HepG2 (cell line): Measurements from ENCODE around the gene CEP57L1. TPM values are rescaled to one million over a fixed set of nuclear protein-coding genes. Genes with fewer than 3 reads are reported as not detected.

Experiments used
- ATAC-seq: fragments of 200-7000 bp; cut with Tn5 transposase; 3 replicates; pipeline ENCODE4 v1.9.1; 2020; ENCODE audit warnings: mild to moderate bottlenecking, moderate library complexity
- BruUV-seq: library from RNA; stranded (reverse); fragments of 400-500 nt; replicated peaks from 2 replicates; lab custom pipeline; 2021; lab: Mats Ljungman, UMichigan
- CTCF ChIA-PET: fragments of 300-600 bp; formaldehyde crosslinking; extraction: SDS; loops from one replicate; lab custom pipeline; 2021; ENCODE audit warnings: low total read pairs, inconsistent platforms, low intra/inter-chr PET ratio; lab: Yijun Ruan, JAX
- POLR2A ChIA-PET: fragments of 350-600 bp; sonication (Branson Sonifier 250); formaldehyde crosslinking; loops from one replicate; lab custom pipeline; 2020; ENCODE audit warnings: antibody characterized with exemption, inconsistent platforms; lab: Yijun Ruan, JAX
- DNase-seq: peaks from one replicate; pipeline ENCODE4 v3.0.0-alpha.2; 2015; ENCODE audit warnings: low spot score
- FAIRE-seq: peaks from 3 replicates; lab custom pipeline; 2011; peaks lifted over from hg19 to GRCh38; lab: Jason Lieb, UNC
- H2AFZ ChIP-seq: one replicate; pipeline ENCODE4 v1.6.1; 2011; ENCODE audit warnings: low read length, inconsistent platforms
- H3K27ac ChIP-seq: fragments of 300-600 bp; 3 replicates; pipeline ENCODE4 v1.8.0; 2011; ENCODE audit warnings: mixed run types, mild to moderate bottlenecking, mixed read lengths, low read length, inconsistent platforms; ENCODE audit not compliant: insufficient read depth; ENCODE audit errors: extremely low read length
- H3K27me3 ChIP-seq, 2 experiments: fragments of 200-600 bp in 1 of 2; 2 replicates in 1 of 2; 3 replicates in 1 of 2; pipeline versions ENCODE4 v1.6.0 to v1.8.0; 2011; ENCODE audit warnings: low read length in 2 of 2, mild to moderate bottlenecking in 2 of 2, moderate library complexity in 2 of 2, inconsistent platforms in 1 of 2; ENCODE audit not compliant: insufficient read depth in 2 of 2, control insufficient read depth in 1 of 2
- H3K36me3 ChIP-seq, 2 experiments: fragments of 200-600 bp in 1 of 2; replicated peaks in 1 of 2; 2 replicates in 1 of 2; 3 replicates in 1 of 2; pipeline versions ENCODE4 v1.5.1 to v1.8.0; 2011; ENCODE audit warnings: low read length in 2 of 2, inconsistent platforms in 1 of 2; ENCODE audit not compliant: insufficient read depth in 2 of 2, control insufficient read depth in 1 of 2
- H3K4me1 ChIP-seq: 2 replicates; pipeline ENCODE4 v1.5.1; 2012; ENCODE audit warnings: low read length, inconsistent platforms; ENCODE audit not compliant: insufficient read depth
- H3K4me2 ChIP-seq: 2 replicates; pipeline ENCODE4 v1.6.0; 2011; ENCODE audit warnings: low read depth, low read length, inconsistent platforms
- H3K4me3 ChIP-seq, 3 experiments: fragments of 200-600 bp in 1 of 3; sonication (generic), shearing (Covaris generic) in 1 of 3; replicated peaks in 1 of 3; 2 replicates each; pipeline ENCODE4 v1.5.1; 2011 to 2016; ENCODE audit warnings: low read length in 3 of 3, inconsistent platforms in 2 of 3, low read depth in 2 of 3, mild to moderate bottlenecking in 2 of 3, control low read depth in 1 of 3, mixed read lengths in 1 of 3; ENCODE audit not compliant: insufficient read depth in 1 of 3
- H3K79me2 ChIP-seq: one replicate; pipeline ENCODE4 v1.6.1; 2011; ENCODE audit warnings: low read length, inconsistent platforms; ENCODE audit not compliant: insufficient read depth
- H3K9ac ChIP-seq: 2 replicates; pipeline ENCODE4 v1.6.0; 2011; ENCODE audit warnings: mild to moderate bottlenecking, low read depth, low read length, inconsistent platforms; ENCODE audit not compliant: insufficient read depth
- H3K9me3 ChIP-seq: 2 replicates; pipeline ENCODE4 v1.5.1; 2012; ENCODE audit warnings: mild to moderate bottlenecking, low read length
- H4K20me1 ChIP-seq: 2 replicates; pipeline ENCODE4 v1.6.0; 2011; ENCODE audit warnings: inconsistent platforms, mild to moderate bottlenecking, low read length, moderate library complexity; ENCODE audit not compliant: insufficient read depth
- ATF7 ChIP-seq, 2 experiments: fragments of 450-650 bp in 1 of 2; sonication (generic) in 1 of 2; formaldehyde crosslinking in 1 of 2; IDR thresholded peaks; 2 replicates each; pipeline versions ENCODE4 v1.4.0 to v1.6.1; 2016 to 2020; ENCODE audit warnings: antibody characterized with exemption in 1 of 2, mild to moderate bottlenecking in 1 of 2, missing genetic modification reagents in 1 of 2
- ELF3 ChIP-seq: IDR thresholded peaks from 2 replicates; pipeline ENCODE4 v1.6.1; 2016; ENCODE audit warnings: missing genetic modification reagents, missing compliant biosample characterization
- FOXK1 ChIP-seq: sonication (generic); formaldehyde crosslinking; IDR thresholded peaks from 2 replicates; pipeline ENCODE4 v1.4.0; 2020; ENCODE audit warnings: low read depth, missing genetic modification reagents, borderline replicate concordance
- ISX ChIP-seq: sonication (generic); formaldehyde crosslinking; conservative IDR thresholded peaks from 2 replicates; pipeline ENCODE4 v1.5.0; 2020; ENCODE audit warnings: missing genetic modification reagents
- KDM6A ChIP-seq: IDR thresholded peaks from 2 replicates; pipeline ENCODE4 v1.6.1; 2016; ENCODE audit warnings: low read depth
- NCOA1 ChIP-seq: sonication (generic); formaldehyde crosslinking; IDR thresholded peaks from 2 replicates; pipeline ENCODE4 v1.9.0; 2021; ENCODE audit warnings: missing genetic modification reagents
- NFE2L1 ChIP-seq: sonication (generic); formaldehyde crosslinking; IDR thresholded peaks from 2 replicates; pipeline ENCODE4 v1.4.0; 2020; ENCODE audit warnings: missing genetic modification reagents, mild to moderate bottlenecking, borderline replicate concordance
- PCBP1 ChIP-seq: fragments of 200-400 bp; formaldehyde crosslinking; IDR thresholded peaks from 2 replicates; pipeline ENCODE4 v1.6.1; 2017; ENCODE audit warnings: mild to moderate bottlenecking, low read depth, low read length, borderline replicate concordance
- REPIN1 ChIP-seq: sonication (generic); formaldehyde crosslinking; IDR thresholded peaks from 2 replicates; pipeline ENCODE4 v1.8.0; 2022; ENCODE audit warnings: missing genetic modification reagents, low read depth, mild to moderate bottlenecking, borderline replicate concordance
- WGBS: methylation state at CpG from one replicate; pipeline ENCODE4 v1.1.6; 2017; ENCODE audit warnings: low lambda C conversion rate; 5-methylcytosine and 5-hydroxymethylcytosine counted together
- in situ Hi-C: cut with HindIII; loops from 2 replicates; pipeline ENCODE4 v1.10.0; 2017; ENCODE audit warnings: low pct_unique_long_range_greater_than_20kb; ENCODE audit not compliant: extremely low pct_ligation_motif_present
- intact Hi-C: fragments of 100-400 bp; cut with micrococcal nuclease; formaldehyde crosslinking; loops from one replicate; pipeline ENCODE4 v1.10.0; 2022; ENCODE audit not compliant: unreplicated experiment
- polyA plus RNA-seq, 8 experiments: library from polyadenylated mRNA; depleted of rRNA in 3 of 8; stranded (reverse) in 7 of 8; unstranded in 1 of 8; fragments of >200 nt; fragmentation: Illumina TruSeq in 4 of 8; extraction: Trizol in 4 of 8; gene quantifications; 2 replicates each; pipeline versions ENCODE4 v1.2.1 to v1.2.3, GENCODE V29; 2011 to 2016; ENCODE audit warnings: low read depth in 4 of 8, missing spikeins in 1 of 8, mixed read lengths in 1 of 8; ENCODE audit not compliant: insufficient read depth in 1 of 8
- total RNA-seq, 5 experiments: library from RNA; depleted of rRNA; stranded (reverse); fragments of >200 nt; fragmentation: Illumina TruSeq; extraction: Trizol; gene quantifications; 2 replicates each; pipeline ENCODE4 v1.2.3, GENCODE V29; 2016; ENCODE audit warnings: low read depth in 1 of 5
- TF ChIP-seq, protein P1 (sequence below): sonication (generic); formaldehyde crosslinking; IDR thresholded peaks from 2 replicates; pipeline ENCODE4 v1.8.1; 2023; ENCODE audit warnings: mild to moderate bottlenecking, missing genetic modification reagents
- TF ChIP-seq, protein P2 (sequence below): sonication (generic); formaldehyde crosslinking; IDR thresholded peaks from 2 replicates; pipeline ENCODE4 v1.9.0; 2022; ENCODE audit warnings: missing genetic modification reagents, mild to moderate bottlenecking, borderline replicate concordance
- TF ChIP-seq, protein P3 (sequence below): sonication (generic); formaldehyde crosslinking; IDR thresholded peaks from 2 replicates; pipeline ENCODE4 v1.4.0; 2020; ENCODE audit warnings: mild to moderate bottlenecking, missing genetic modification reagents
- TF ChIP-seq, protein P4 (sequence below): sonication (generic); formaldehyde crosslinking; IDR thresholded peaks from 2 replicates; pipeline ENCODE4 v1.4.0; 2020; ENCODE audit warnings: mild to moderate bottlenecking, missing genetic modification reagents, borderline replicate concordance

The CEP57L1 gene
- total and polyA plus RNA-seq, 2 of the 13 experiments (the other 11 are each of a cell fraction or from before 2014, with no cell fraction given): 7.7 to 15.5 TPM

DNA sequence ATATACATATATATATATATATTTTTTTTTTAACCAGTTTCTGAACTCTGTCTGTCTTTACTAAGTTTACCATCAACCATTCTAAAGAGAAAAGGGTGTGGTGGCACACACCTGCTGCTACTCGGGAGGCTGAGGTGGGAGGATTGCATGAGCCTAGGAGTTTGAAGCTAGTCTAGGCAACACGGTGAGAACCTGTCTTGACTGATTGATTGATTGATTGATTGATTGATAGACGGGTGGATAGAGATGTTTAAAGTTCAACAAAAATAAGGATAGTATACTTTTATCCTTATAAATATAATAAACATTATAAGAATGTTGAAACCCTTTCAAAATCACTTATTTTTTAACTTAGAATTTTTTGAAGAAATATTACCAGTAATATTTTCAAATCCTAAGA is 30.2 kb downstream of the CEP57L1 start:
- no peak for DNase-seq
- H4K20me1 ChIP-seq: no peaks in the 10 kb centered on the region
- no peak overlapping the region for H2AFZ ChIP-seq
- peaks cover 10% of the 10 kb centered on the region for H3K4me1 ChIP-seq
- H3K79me2 ChIP-seq: no peaks in the 10 kb centered on the region
- H3K27ac ChIP-seq: no peak overlapping the region
- FAIRE-seq: no peak
- no peaks in the 10 kb centered on the region for H3K9me3 ChIP-seq
- ChIA-PET CTCF (no interaction called here), POLR2A (no interaction called here)
- ATAC-seq: no peak
- BruUV-seq: no TSS peak
- H3K4me2 ChIP-seq: no peak overlapping the region
- H3K4me3 ChIP-seq: no peak overlapping the region
- intact Hi-C loops: no loop called here
- no peaks in the 10 kb centered on the region for H3K27me3 ChIP-seq
- H3K9ac ChIP-seq: no peak overlapping the region
- in situ Hi-C loops: no loop called here
- H3K36me3 ChIP-seq: no peaks in the 10 kb centered on the region
- 91% methylated on average over 3 of the region's 3 CpGs for WGBS
- TF ChIP-seq ELF3 (CRISPR knock-in tag) (no peak), NFE2L1 (CRISPR knock-in tag) (no peak), REPIN1 (CRISPR knock-in tag) (no peak), NCOA1 (CRISPR knock-in tag) (no peak), PCBP1 (no peak), ISX (CRISPR knock-in tag) (no peak), FOXK1 (no peak), KDM6A (CRISPR knock-in tag) (no peak), ATF7 (IDR thresholded peaks at IDR 0.05) (no peak), ATF7 (CRISPR knock-in tag; IDR thresholded peaks at IDR 0.05) (no peak)
- TF ChIP-seq, protein P1, sequence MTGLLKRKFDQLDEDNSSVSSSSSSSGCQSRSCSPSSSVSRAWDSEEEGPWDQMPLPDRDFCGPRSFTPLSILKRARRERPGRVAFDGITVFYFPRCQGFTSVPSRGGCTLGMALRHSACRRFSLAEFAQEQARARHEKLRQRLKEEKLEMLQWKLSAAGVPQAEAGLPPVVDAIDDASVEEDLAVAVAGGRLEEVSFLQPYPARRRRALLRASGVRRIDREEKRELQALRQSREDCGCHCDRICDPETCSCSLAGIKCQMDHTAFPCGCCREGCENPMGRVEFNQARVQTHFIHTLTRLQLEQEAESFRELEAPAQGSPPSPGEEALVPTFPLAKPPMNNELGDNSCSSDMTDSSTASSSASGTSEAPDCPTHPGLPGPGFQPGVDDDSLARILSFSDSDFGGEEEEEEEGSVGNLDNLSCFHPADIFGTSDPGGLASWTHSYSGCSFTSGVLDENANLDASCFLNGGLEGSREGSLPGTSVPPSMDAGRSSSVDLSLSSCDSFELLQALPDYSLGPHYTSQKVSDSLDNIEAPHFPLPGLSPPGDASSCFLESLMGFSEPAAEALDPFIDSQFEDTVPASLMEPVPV: no peak
- TF ChIP-seq, protein P2, sequence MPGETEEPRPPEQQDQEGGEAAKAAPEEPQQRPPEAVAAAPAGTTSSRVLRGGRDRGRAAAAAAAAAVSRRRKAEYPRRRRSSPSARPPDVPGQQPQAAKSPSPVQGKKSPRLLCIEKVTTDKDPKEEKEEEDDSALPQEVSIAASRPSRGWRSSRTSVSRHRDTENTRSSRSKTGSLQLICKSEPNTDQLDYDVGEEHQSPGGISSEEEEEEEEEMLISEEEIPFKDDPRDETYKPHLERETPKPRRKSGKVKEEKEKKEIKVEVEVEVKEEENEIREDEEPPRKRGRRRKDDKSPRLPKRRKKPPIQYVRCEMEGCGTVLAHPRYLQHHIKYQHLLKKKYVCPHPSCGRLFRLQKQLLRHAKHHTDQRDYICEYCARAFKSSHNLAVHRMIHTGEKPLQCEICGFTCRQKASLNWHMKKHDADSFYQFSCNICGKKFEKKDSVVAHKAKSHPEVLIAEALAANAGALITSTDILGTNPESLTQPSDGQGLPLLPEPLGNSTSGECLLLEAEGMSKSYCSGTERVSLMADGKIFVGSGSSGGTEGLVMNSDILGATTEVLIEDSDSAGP: no peak
- TF ChIP-seq, protein P3, sequence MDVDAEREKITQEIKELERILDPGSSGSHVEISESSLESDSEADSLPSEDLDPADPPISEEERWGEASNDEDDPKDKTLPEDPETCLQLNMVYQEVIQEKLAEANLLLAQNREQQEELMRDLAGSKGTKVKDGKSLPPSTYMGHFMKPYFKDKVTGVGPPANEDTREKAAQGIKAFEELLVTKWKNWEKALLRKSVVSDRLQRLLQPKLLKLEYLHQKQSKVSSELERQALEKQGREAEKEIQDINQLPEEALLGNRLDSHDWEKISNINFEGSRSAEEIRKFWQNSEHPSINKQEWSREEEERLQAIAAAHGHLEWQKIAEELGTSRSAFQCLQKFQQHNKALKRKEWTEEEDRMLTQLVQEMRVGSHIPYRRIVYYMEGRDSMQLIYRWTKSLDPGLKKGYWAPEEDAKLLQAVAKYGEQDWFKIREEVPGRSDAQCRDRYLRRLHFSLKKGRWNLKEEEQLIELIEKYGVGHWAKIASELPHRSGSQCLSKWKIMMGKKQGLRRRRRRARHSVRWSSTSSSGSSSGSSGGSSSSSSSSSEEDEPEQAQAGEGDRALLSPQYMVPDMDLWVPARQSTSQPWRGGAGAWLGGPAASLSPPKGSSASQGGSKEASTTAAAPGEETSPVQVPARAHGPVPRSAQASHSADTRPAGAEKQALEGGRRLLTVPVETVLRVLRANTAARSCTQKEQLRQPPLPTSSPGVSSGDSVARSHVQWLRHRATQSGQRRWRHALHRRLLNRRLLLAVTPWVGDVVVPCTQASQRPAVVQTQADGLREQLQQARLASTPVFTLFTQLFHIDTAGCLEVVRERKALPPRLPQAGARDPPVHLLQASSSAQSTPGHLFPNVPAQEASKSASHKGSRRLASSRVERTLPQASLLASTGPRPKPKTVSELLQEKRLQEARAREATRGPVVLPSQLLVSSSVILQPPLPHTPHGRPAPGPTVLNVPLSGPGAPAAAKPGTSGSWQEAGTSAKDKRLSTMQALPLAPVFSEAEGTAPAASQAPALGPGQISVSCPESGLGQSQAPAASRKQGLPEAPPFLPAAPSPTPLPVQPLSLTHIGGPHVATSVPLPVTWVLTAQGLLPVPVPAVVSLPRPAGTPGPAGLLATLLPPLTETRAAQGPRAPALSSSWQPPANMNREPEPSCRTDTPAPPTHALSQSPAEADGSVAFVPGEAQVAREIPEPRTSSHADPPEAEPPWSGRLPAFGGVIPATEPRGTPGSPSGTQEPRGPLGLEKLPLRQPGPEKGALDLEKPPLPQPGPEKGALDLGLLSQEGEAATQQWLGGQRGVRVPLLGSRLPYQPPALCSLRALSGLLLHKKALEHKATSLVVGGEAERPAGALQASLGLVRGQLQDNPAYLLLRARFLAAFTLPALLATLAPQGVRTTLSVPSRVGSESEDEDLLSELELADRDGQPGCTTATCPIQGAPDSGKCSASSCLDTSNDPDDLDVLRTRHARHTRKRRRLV (CRISPR knock-in tag): no peak
- TF ChIP-seq, protein P4, sequence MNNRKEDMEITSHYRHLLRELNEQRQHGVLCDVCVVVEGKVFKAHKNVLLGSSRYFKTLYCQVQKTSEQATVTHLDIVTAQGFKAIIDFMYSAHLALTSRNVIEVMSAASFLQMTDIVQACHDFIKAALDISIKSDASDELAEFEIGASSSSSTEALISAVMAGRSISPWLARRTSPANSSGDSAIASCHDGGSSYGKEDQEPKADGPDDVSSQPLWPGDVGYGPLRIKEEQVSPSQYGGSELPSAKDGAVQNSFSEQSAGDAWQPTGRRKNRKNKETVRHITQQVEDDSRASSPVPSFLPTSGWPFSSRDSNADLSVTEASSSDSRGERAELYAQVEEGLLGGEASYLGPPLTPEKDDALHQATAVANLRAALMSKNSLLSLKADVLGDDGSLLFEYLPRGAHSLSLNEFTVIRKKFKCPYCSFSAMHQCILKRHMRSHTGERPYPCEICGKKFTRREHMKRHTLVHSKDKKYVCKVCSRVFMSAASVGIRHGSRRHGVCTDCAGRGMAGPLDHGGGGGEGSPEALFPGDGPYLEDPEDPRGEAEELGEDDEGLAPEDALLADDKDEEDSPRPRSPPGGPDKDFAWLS (CRISPR knock-in tag): no peak
